Neural cell (in vitro differentiated cells): ENCODE measurements around the gene HEXD.

Source experiments
- CTCF ChIP-seq: fragments of 450-650 bp; IDR thresholded peaks from 2 replicates; pipeline ENCODE4 v1.5.1; 2014; ENCODE audit warnings: antibody characterized with exemption, mild to moderate bottlenecking, moderate library complexity; ENCODE audit not compliant: poor library complexity, severe bottlenecking
- EZH2 ChIP-seq: fragments of 200-600, 300-800 bp; shearing (Covaris generic), sonication (generic); IDR thresholded peaks from 2 replicates; pipeline ENCODE4 v1.6.1; 2014; ENCODE audit warnings: antibody characterized with exemption, low read length, borderline replicate concordance, mild to moderate bottlenecking; ENCODE audit not compliant: insufficient read depth, poor library complexity, severe bottlenecking
- TF ChIP-seq, protein P1 (sequence below): IDR thresholded peaks from 2 replicates; pipeline ENCODE4 v1.6.1; 2012; ENCODE audit warnings: borderline replicate concordance

DNA sequence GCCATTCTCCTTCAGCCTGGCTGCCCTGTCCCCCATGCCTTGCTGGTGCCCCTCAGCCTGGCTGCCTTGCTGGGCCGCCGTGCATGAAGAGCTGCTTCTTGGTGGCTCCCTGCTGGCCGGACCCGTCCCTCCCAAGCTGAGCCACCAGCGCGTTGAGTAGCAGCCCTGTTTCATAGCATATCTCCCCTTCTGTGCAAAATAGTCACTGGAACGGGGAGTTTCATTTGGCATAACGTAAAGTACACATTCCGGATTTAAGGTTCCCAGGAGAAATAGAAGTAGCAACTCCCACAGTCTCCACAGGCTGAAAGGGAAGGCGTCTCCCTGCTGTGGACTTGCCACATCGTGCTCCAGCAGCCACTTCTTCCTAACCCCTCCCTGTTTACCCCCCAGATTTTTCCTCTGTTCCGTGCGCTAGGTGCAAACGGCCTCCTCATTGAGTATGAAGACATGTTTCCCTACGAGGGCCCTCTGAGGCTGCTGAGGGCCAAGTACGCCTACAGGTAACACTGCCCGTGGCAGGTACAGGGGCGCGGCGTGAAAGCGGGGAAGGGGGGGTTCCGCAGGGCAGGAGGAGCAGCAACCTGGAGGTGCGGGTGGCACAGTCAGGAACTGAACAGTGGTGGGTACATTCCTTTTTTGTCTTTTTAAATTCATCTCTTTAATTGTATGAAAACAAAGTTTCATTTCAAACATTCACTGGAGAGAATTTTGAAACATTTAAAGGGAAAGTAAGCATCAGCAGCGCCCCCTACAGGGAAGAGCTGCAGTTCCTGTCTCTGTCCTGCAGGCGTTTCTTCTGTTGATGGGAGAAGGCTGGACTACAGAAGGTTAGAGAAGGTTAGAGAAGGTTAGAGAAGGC is 6.1 kb downstream of the HEXD start:
- TF ChIP-seq CTCF (peak; percentile 23), EZH2 (no peak)
- TF ChIP-seq, protein P1, sequence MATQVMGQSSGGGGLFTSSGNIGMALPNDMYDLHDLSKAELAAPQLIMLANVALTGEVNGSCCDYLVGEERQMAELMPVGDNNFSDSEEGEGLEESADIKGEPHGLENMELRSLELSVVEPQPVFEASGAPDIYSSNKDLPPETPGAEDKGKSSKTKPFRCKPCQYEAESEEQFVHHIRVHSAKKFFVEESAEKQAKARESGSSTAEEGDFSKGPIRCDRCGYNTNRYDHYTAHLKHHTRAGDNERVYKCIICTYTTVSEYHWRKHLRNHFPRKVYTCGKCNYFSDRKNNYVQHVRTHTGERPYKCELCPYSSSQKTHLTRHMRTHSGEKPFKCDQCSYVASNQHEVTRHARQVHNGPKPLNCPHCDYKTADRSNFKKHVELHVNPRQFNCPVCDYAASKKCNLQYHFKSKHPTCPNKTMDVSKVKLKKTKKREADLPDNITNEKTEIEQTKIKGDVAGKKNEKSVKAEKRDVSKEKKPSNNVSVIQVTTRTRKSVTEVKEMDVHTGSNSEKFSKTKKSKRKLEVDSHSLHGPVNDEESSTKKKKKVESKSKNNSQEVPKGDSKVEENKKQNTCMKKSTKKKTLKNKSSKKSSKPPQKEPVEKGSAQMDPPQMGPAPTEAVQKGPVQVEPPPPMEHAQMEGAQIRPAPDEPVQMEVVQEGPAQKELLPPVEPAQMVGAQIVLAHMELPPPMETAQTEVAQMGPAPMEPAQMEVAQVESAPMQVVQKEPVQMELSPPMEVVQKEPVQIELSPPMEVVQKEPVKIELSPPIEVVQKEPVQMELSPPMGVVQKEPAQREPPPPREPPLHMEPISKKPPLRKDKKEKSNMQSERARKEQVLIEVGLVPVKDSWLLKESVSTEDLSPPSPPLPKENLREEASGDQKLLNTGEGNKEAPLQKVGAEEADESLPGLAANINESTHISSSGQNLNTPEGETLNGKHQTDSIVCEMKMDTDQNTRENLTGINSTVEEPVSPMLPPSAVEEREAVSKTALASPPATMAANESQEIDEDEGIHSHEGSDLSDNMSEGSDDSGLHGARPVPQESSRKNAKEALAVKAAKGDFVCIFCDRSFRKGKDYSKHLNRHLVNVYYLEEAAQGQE = no peak
